Mesendoderm (in vitro differentiated cells): Measurements from ENCODE around the gene PRAMEF33. TPM values are rescaled to one million over a fixed set of nuclear protein-coding genes. Genes with fewer than 3 reads are reported as not detected.
A peak's percentile ranks its signal among the peaks of the same experiment; 100 is the strongest.
"Not testable (repeated sequence)": the region's sequence is repeated elsewhere in the genome, so short reads cannot be mapped to it uniquely, and the experiment has no call there.

Source experiments
- DNase-seq: peaks from one replicate; pipeline ENCODE4 v3.0.0; 2013
- H2AK5ac ChIP-seq: 2 replicates; pipeline ENCODE4 v1.6.1; 2013; ENCODE audit warnings: low read length, inconsistent platforms
- H2BK120ac ChIP-seq: 2 replicates; pipeline ENCODE4 v1.6.1; 2013; ENCODE audit warnings: low read depth, mild to moderate bottlenecking, low read length, moderate library complexity, mixed read lengths
- H2BK15ac ChIP-seq: replicated peaks from 2 replicates; pipeline ENCODE4 v1.6.1; 2013; ENCODE audit warnings: low read depth, mild to moderate bottlenecking, moderate library complexity
- H2BK5ac ChIP-seq: 2 replicates; pipeline ENCODE4 v1.6.1; 2013; ENCODE audit warnings: low read length, inconsistent platforms
- H3K18ac ChIP-seq: 2 replicates; pipeline ENCODE4 v1.6.1; 2013; ENCODE audit warnings: mild to moderate bottlenecking, low read length, mixed read lengths
- H3K23ac ChIP-seq: one replicate; pipeline ENCODE4 v1.6.1; 2013; ENCODE audit warnings: low read length
- H3K27ac ChIP-seq: 2 replicates; pipeline ENCODE4 v1.5.1; 2013; ENCODE audit warnings: low read depth, mild to moderate bottlenecking, inconsistent platforms, low read length, moderate library complexity
- H3K27me3 ChIP-seq: 2 replicates; pipeline ENCODE4 v1.6.1; 2013; ENCODE audit warnings: low read length, control low read depth, mild to moderate bottlenecking, inconsistent platforms; ENCODE audit not compliant: insufficient read depth, poor library complexity
- H3K36me3 ChIP-seq: 2 replicates; pipeline ENCODE4 v1.6.1; 2013; ENCODE audit warnings: low read length, inconsistent platforms; ENCODE audit not compliant: control insufficient read depth, insufficient read depth
- H3K4ac ChIP-seq: one replicate; pipeline ENCODE4 v1.6.1; 2013; ENCODE audit warnings: low read depth, mild to moderate bottlenecking, low read length, moderate library complexity
- H3K4me1 ChIP-seq: 2 replicates; pipeline ENCODE4 v1.6.1; 2013; ENCODE audit warnings: low read depth, low read length, inconsistent platforms; ENCODE audit not compliant: control insufficient read depth
- H3K4me2 ChIP-seq: 2 replicates; pipeline ENCODE4 v1.6.1; 2013; ENCODE audit warnings: low read length
- H3K4me3 ChIP-seq: 2 replicates; pipeline ENCODE4 v1.5.1; 2013; ENCODE audit warnings: mild to moderate bottlenecking, low read length
- H3K56ac ChIP-seq: one replicate; pipeline ENCODE4 v1.6.1; 2013; ENCODE audit warnings: low read length
- H3K79me1 ChIP-seq: 2 replicates; pipeline ENCODE4 v1.6.1; 2013; ENCODE audit warnings: low read length, inconsistent platforms
- H3K79me2 ChIP-seq: 2 replicates; pipeline ENCODE4 v1.6.1; 2013; ENCODE audit warnings: mild to moderate bottlenecking, low read length; ENCODE audit not compliant: control insufficient read depth, insufficient read depth
- H3K9ac ChIP-seq: 2 replicates; pipeline ENCODE4 v1.6.1; 2013; ENCODE audit warnings: low read length, inconsistent platforms
- H4K5ac ChIP-seq: one replicate; pipeline ENCODE4 v1.6.1; 2013; ENCODE audit warnings: low read length
- H4K8ac ChIP-seq: one replicate; pipeline ENCODE4 v1.6.1; 2013; ENCODE audit warnings: low read depth, mild to moderate bottlenecking, control low read depth, low read length, moderate library complexity
- WGBS: extraction: QIAGEN DNeasy Blood & Tissue Kit; methylation state at CpG from one replicate; pipeline ENCODE4 v1.1.7; 2013; ENCODE audit warnings: low lambda C conversion rate, missing lambda C conversion rate; ENCODE audit not compliant: insufficient coverage; ENCODE audit errors: extremely low coverage; 5-methylcytosine and 5-hydroxymethylcytosine counted together
- small RNA-seq: library from polyadenylated mRNA; stranded (forward); fragments of <200 nt; extraction: miRNeasy Mini kit (QIAGEN cat#:217004); gene quantifications from one replicate; pipeline ENCODE3, GENCODE V24; 2013; ENCODE audit not compliant: insufficient read depth

The PRAMEF33 gene

DNA sequence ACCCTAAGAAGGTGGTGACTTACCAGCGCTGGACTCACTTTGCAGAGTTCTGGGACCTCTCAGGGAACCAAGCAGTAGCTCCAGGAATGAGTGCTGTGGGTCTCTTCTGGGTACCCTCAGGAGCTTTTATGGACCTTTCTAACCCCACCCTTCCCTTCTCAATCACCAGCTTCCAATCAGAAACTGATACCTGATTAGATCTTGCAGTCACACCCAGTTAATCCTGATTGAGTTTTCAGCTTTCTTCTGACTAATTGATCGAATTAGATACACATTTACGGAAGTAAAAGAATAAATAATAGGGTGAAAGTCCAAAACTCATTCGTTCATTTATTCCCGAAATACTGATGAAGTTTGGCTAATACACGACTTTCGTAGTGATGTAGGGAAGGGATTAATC, 43.7 kb downstream of the PRAMEF33 start, which contains the start of gene PRAMEF14:
Gene PRAMEF14 (minus strand): TSS at position 101 of the 400 bp plus-strand sequence. CDS start 1,820 bp downstream, outside the sequence.
- not testable (repeated sequence) for DNase-seq, H2AK5ac ChIP-seq, H3K56ac ChIP-seq, H3K23ac ChIP-seq, H3K27me3 ChIP-seq, H3K4me2 ChIP-seq, H3K79me1 ChIP-seq, H3K4me3 ChIP-seq, H2BK5ac ChIP-seq, H2BK15ac ChIP-seq, H3K18ac ChIP-seq, H3K4ac ChIP-seq, H3K4me1 ChIP-seq, H4K8ac ChIP-seq, H4K5ac ChIP-seq, H2BK120ac ChIP-seq, H3K36me3 ChIP-seq, H3K27ac ChIP-seq, H3K79me2 ChIP-seq, H3K9ac ChIP-seq
- WGBS = no CpG with 5 or more reads among the region's 7 CpGs

DNA sequence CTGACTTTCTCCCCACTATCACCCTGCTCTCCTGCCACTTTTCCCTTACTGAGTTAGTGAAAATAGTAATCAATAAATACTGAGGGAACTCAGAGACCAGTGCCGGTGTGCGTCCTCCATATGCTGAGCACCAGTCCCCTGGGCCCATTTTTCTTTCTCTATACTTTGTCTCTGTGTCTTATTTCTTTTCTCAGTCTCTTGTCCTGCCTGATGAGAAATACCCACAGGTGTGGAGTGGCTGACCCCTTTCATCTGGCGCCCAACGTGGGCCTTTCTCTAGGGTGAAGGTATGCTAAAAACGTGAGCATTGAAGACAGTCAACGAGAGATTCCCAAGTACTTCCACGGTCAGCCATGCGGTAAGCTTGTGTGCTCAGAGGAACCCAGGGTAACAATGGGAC, 50.1 kb downstream of the PRAMEF33 start:
- H3K18ac ChIP-seq, H3K27ac ChIP-seq: not testable (repeated sequence)
- no CpG with 5 or more reads among the region's 8 CpGs for WGBS

DNA sequence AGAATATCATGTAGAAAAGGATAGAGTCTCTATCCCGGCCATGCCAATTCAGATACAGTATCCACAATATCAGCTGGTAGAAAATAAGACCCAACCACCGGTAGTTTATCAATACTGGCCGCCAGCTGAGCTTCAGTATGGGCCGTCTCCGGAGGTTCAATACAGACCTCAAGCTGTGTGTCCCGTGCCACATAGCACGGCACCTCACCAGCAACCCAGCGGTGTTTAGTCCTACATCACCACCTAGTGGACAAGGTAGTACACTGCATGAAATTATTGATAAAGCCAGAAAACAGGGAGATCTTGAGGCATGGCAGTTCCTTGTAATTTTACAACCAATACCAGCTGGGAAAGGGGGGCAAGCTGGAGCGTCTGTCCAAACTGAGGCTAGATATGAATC, 51.1 kb downstream of the PRAMEF33 start:
- not testable (repeated sequence) for H3K4me2 ChIP-seq, H2BK120ac ChIP-seq, H3K56ac ChIP-seq, H3K4ac ChIP-seq, H3K4me1 ChIP-seq, H3K18ac ChIP-seq, H2BK15ac ChIP-seq, H3K27me3 ChIP-seq, H4K5ac ChIP-seq, H3K23ac ChIP-seq, H3K27ac ChIP-seq, H3K79me1 ChIP-seq, H3K79me2 ChIP-seq, DNase-seq, H3K9ac ChIP-seq, H3K36me3 ChIP-seq, H4K8ac ChIP-seq, H3K4me3 ChIP-seq, H2AK5ac ChIP-seq, H2BK5ac ChIP-seq
- WGBS = no CpG with 5 or more reads among the region's 9 CpGs

More for the DNA sequence above, 50.1 kb downstream of the PRAMEF33 start:
- not testable (repeated sequence) for H3K36me3 ChIP-seq, H2BK5ac ChIP-seq, H3K4me2 ChIP-seq, H3K4me3 ChIP-seq, H3K9ac ChIP-seq, H3K4me1 ChIP-seq, H3K4ac ChIP-seq, H4K8ac ChIP-seq, H3K56ac ChIP-seq, H3K23ac ChIP-seq, H2AK5ac ChIP-seq, H2BK15ac ChIP-seq, H2BK120ac ChIP-seq, H3K27me3 ChIP-seq, H4K5ac ChIP-seq, H3K79me2 ChIP-seq, H3K79me1 ChIP-seq
- DNase-seq = peak; percentile 32

DNA sequence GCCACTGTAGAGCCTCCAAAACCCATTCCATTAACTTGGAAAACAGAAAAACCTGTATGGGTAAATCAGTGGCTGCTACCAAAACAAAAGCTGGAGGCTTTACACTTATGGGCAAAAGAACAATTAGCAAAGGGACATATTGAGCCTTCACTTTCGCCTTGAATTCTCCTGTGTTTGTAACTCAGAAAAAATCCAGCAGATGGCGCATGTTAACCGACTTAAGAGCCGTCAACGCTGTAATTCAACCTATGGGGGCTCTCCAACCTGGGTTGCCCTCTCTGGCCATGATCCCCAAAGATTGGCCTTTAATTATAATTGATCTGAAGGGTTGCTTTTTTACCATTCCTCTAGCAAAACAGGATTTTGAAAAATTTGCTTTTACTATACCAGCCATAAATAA, 53.4 kb downstream of the PRAMEF33 start:
- H2AK5ac ChIP-seq = not testable (repeated sequence)
- DNase-seq = peak; percentile 64
- WGBS = no CpG with 5 or more reads among the region's 5 CpGs

More for the DNA sequence above, 53.4 kb downstream of the PRAMEF33 start:
- not testable (repeated sequence) for H3K18ac ChIP-seq, H4K5ac ChIP-seq, H3K4ac ChIP-seq, H3K27me3 ChIP-seq, H3K56ac ChIP-seq, H3K27ac ChIP-seq, H3K79me2 ChIP-seq, H2BK15ac ChIP-seq, H4K8ac ChIP-seq, H3K4me3 ChIP-seq, H3K4me1 ChIP-seq, H3K23ac ChIP-seq, H3K79me1 ChIP-seq, H3K36me3 ChIP-seq, H2BK5ac ChIP-seq, H3K9ac ChIP-seq, H3K4me2 ChIP-seq, H2BK120ac ChIP-seq

Small RNA genes lying within 50 kb of the gene (small RNA-seq; reads per million reads assigned to genes)
- not detected for gene RNU6-771P
